H1 (cell line): ENCODE measurements around the gene GAS6. TPM values are rescaled to one million over a fixed set of nuclear protein-coding genes. Genes with fewer than 3 reads are reported as not detected.

Source experiments
- CTCF ChIA-PET: fragments of 300-600 bp; sonication (Branson Sonifier 250); formaldehyde crosslinking; loops from one replicate; lab custom pipeline; 2021; ENCODE audit not compliant: partially characterized antibody; lab: Charles Lee
- POLR2A ChIA-PET: fragments of 300-600 bp; sonication (Branson Sonifier 250); formaldehyde crosslinking; loops from one replicate; lab custom pipeline; 2021; ENCODE audit warnings: inconsistent platforms; ENCODE audit not compliant: partially characterized antibody; lab: Charles Lee
- DNase-seq, 2 experiments: peaks; one replicate each; pipeline versions ENCODE4 v3.0.0 to v3.0.0-alpha.2; 2010 to 2022; ENCODE audit warnings: low spot score in 2 of 2, low read depth in 1 of 2, mixed read lengths in 1 of 2
- FAIRE-seq: peaks from 2 replicates; lab custom pipeline; 2011; peaks lifted over from hg19 to GRCh38; lab: Jason Lieb, UNC
- H2AFZ ChIP-seq: 2 replicates; pipeline ENCODE4 v1.8.1; 2012; ENCODE audit warnings: low read length, inconsistent platforms
- H2AK5ac ChIP-seq: 2 replicates; pipeline ENCODE4 v1.6.1; 2013; ENCODE audit warnings: low read depth, low read length
- H2BK120ac ChIP-seq: replicated peaks from 2 replicates; pipeline ENCODE3; 2013; ENCODE audit warnings: low read depth, low read length, inconsistent platforms
- H2BK12ac ChIP-seq: 2 replicates; pipeline ENCODE4 v1.6.1; 2013; ENCODE audit warnings: low read depth, low read length
- H2BK15ac ChIP-seq: 2 replicates; pipeline ENCODE4 v1.6.1; 2013; ENCODE audit warnings: low read length
- H2BK20ac ChIP-seq: 2 replicates; pipeline ENCODE4 v1.6.1; 2013; ENCODE audit warnings: low read length
- H2BK5ac ChIP-seq: 2 replicates; pipeline ENCODE4 v1.6.1; 2013; ENCODE audit warnings: low read depth, low read length
- H3K14ac ChIP-seq: 2 replicates; pipeline ENCODE4 v1.6.1; 2013; ENCODE audit warnings: inconsistent platforms; ENCODE audit not compliant: insufficient read length
- H3K18ac ChIP-seq: 2 replicates; pipeline ENCODE4 v1.6.1; 2013; ENCODE audit warnings: low read length; ENCODE audit errors: extremely low read depth
- H3K23ac ChIP-seq: 2 replicates; pipeline ENCODE4 v1.6.1; 2013; ENCODE audit warnings: inconsistent platforms; ENCODE audit not compliant: insufficient read length
- H3K23me2 ChIP-seq: 2 replicates; pipeline ENCODE4 v1.6.1; 2013; ENCODE audit warnings: low read depth, low read length
- H3K27ac ChIP-seq: 2 replicates; pipeline ENCODE4 v1.6.1; 2011; ENCODE audit warnings: low read depth, low read length, inconsistent platforms
- H3K27me3 ChIP-seq, 4 experiments: replicated peaks in 1 of 4; 1 replicate in 1 of 4; 2 replicates in 3 of 4; pipeline versions ENCODE4 v1.6.1 to v1.8.1; 2011 to 2013; ENCODE audit warnings: low read length in 3 of 4, mild to moderate bottlenecking in 3 of 4, inconsistent platforms in 2 of 4, mixed read lengths in 2 of 4, moderate library complexity in 1 of 4; ENCODE audit not compliant: control insufficient read depth in 3 of 4, insufficient read depth in 3 of 4; ENCODE audit errors: extremely low read depth in 1 of 4
- H3K36me3 ChIP-seq, 4 experiments: 2 replicates each; pipeline versions ENCODE4 v1.6.1 to v1.8.1; 2011 to 2013; ENCODE audit warnings: mild to moderate bottlenecking in 4 of 4, low read length in 3 of 4, moderate library complexity in 2 of 4, control low read depth in 1 of 4, inconsistent platforms in 1 of 4; ENCODE audit not compliant: insufficient read depth in 4 of 4, control insufficient read depth in 2 of 4
- H3K4ac ChIP-seq: replicated peaks from 2 replicates; pipeline ENCODE3; 2013; ENCODE audit warnings: low read length, low read depth, mixed read lengths, inconsistent platforms; ENCODE audit not compliant: insufficient read length
- H3K4me1 ChIP-seq, 4 experiments: replicated peaks in 1 of 4; 1 replicate in 1 of 4; 2 replicates in 3 of 4; pipeline versions ENCODE4 v1.6.1 to v1.8.1; 2011 to 2013; ENCODE audit warnings: low read length in 3 of 4, inconsistent platforms in 2 of 4, mixed read lengths in 1 of 4; ENCODE audit not compliant: insufficient read depth in 4 of 4, control insufficient read depth in 3 of 4
- H3K4me2 ChIP-seq, 2 experiments: 2 replicates each; pipeline versions ENCODE4 v1.6.1 to v1.8.1; 2011 to 2013; ENCODE audit warnings: low read depth in 2 of 2, low read length in 2 of 2, control low read depth in 1 of 2, inconsistent platforms in 1 of 2, mild to moderate bottlenecking in 1 of 2; ENCODE audit not compliant: insufficient read depth in 1 of 2
- H3K4me3 ChIP-seq, 4 experiments: fragments of 200-600, 300-600 bp in 1 of 4; sonication (generic), shearing (Covaris generic), sonication (Bioruptor Twin) in 1 of 4; 2 replicates each; pipeline versions ENCODE4 v1.5.1 to v1.8.1; 2011 to 2016; ENCODE audit warnings: low read length in 4 of 4, low read depth in 3 of 4, control low read depth in 2 of 4, inconsistent platforms in 2 of 4, mild to moderate bottlenecking in 2 of 4, mixed read lengths in 1 of 4, moderate library complexity in 1 of 4; ENCODE audit not compliant: insufficient read depth in 2 of 4; ENCODE audit errors: extremely low read depth in 1 of 4
- H3K56ac ChIP-seq: replicated peaks from 2 replicates; pipeline ENCODE3; 2013; ENCODE audit warnings: low read depth, mild to moderate bottlenecking, mixed read lengths, low read length, inconsistent platforms; ENCODE audit not compliant: insufficient read length
- H3K79me1 ChIP-seq: 2 replicates; pipeline ENCODE4 v1.6.1; 2013; ENCODE audit warnings: low read depth, low read length, control low read depth
- H3K79me2 ChIP-seq, 2 experiments: 2 replicates each; pipeline versions ENCODE4 v1.6.1 to v1.8.1; 2012 to 2013; ENCODE audit warnings: low read length in 2 of 2, mild to moderate bottlenecking in 2 of 2, inconsistent platforms in 1 of 2; ENCODE audit not compliant: insufficient read depth in 2 of 2, control insufficient read depth in 1 of 2
- H3K9ac ChIP-seq, 4 experiments: replicated peaks in 1 of 4; 1 replicate in 1 of 4; 2 replicates in 3 of 4; pipeline versions ENCODE4 v1.6.1 to v1.8.1; 2011 to 2013; ENCODE audit warnings: low read depth in 3 of 4, low read length in 3 of 4, control low read depth in 2 of 4, mild to moderate bottlenecking in 2 of 4, moderate library complexity in 2 of 4, inconsistent platforms in 1 of 4; ENCODE audit errors: extremely low read depth in 1 of 4
- H3K9me3 ChIP-seq, 2 experiments: 2 replicates each; pipeline versions ENCODE4 v1.6.1 to v1.8.1; 2012 to 2013; ENCODE audit warnings: mild to moderate bottlenecking in 2 of 2, moderate library complexity in 2 of 2, control low read depth in 1 of 2, inconsistent platforms in 1 of 2, low read depth in 1 of 2, low read length in 1 of 2, mixed read lengths in 1 of 2; ENCODE audit not compliant: insufficient read depth in 2 of 2
- H4K20me1 ChIP-seq, 2 experiments: replicated peaks in 1 of 2; 2 replicates each; pipeline versions ENCODE3 to v1.8.1; 2011 to 2013; ENCODE audit warnings: inconsistent platforms in 2 of 2, low read length in 2 of 2, mild to moderate bottlenecking in 1 of 2; ENCODE audit not compliant: insufficient read depth in 2 of 2, control insufficient read depth in 1 of 2
- H4K5ac ChIP-seq: 2 replicates; pipeline ENCODE4 v1.6.1; 2013; ENCODE audit warnings: low read length, low read depth, mixed read lengths, inconsistent platforms; ENCODE audit not compliant: insufficient read length
- H4K8ac ChIP-seq: 2 replicates; pipeline ENCODE4 v1.8.0; 2013; ENCODE audit warnings: mild to moderate bottlenecking, moderate library complexity, low read length, inconsistent platforms; ENCODE audit not compliant: insufficient read depth; ENCODE audit errors: extremely low read depth
- H4K91ac ChIP-seq: replicated peaks from 2 replicates; pipeline ENCODE3; 2013; ENCODE audit warnings: low read length, mixed read lengths, inconsistent platforms; ENCODE audit not compliant: insufficient read length
- ASH2L ChIP-seq: fragments of 200-600, 300-600 bp; sonication (generic); IDR thresholded peaks from one replicate; pipeline ENCODE4 v1.7.1; 2017; ENCODE audit warnings: low read length
- ATF2 ChIP-seq: IDR thresholded peaks from 2 replicates; pipeline ENCODE4 v1.6.1; 2012; ENCODE audit warnings: low read length, inconsistent platforms
- CBX5 ChIP-seq: fragments of 300-800, 300-1000 bp; sonication (generic); IDR thresholded peaks from 2 replicates; pipeline ENCODE4 v1.7.1; 2016; ENCODE audit warnings: antibody characterized with exemption, low read length, low read depth
- CTBP2 ChIP-seq: IDR thresholded peaks from 2 replicates; pipeline ENCODE4 v1.7.0; 2011; ENCODE audit warnings: borderline replicate concordance, mild to moderate bottlenecking, moderate library complexity, mixed read lengths, low read length; ENCODE audit not compliant: insufficient read depth, insufficient read length
- HDAC6 ChIP-seq: IDR thresholded peaks from one replicate; pipeline ENCODE4 v1.7.1; 2012; ENCODE audit warnings: low read depth, mild to moderate bottlenecking, inconsistent platforms, low read length, moderate library complexity
- JUND ChIP-seq: IDR thresholded peaks from 2 replicates; pipeline ENCODE4 v1.6.1; 2011; ENCODE audit warnings: mild to moderate bottlenecking, improper control_type of control experiment, low read length
- KDM5A ChIP-seq: fragments of 200-600 bp; IDR thresholded peaks from 2 replicates; pipeline ENCODE4 v1.7.1; 2012; ENCODE audit warnings: mild to moderate bottlenecking, low read length, inconsistent platforms, mixed read lengths
- POU5F1 ChIP-seq: IDR thresholded peaks from 2 replicates; pipeline ENCODE4 v1.6.1; 2011; ENCODE audit warnings: low read depth, mild to moderate bottlenecking, low read length, moderate library complexity
- SIRT6 ChIP-seq: IDR thresholded peaks from one replicate; pipeline ENCODE4 v1.7.1; 2012; ENCODE audit warnings: low read length, inconsistent platforms
- SP1 ChIP-seq: IDR thresholded peaks from 2 replicates; pipeline ENCODE4 v1.6.1; 2011; ENCODE audit warnings: low read depth, low read length
- TBP ChIP-seq: IDR thresholded peaks from 2 replicates; pipeline ENCODE4 v1.6.1; 2011; ENCODE audit warnings: low read depth, low read length, improper control_type of control experiment
- TCF12 ChIP-seq: IDR thresholded peaks from 2 replicates; pipeline ENCODE4 v1.6.1; 2011; ENCODE audit warnings: low read depth, mild to moderate bottlenecking, low read length
- WGBS, 2 experiments: shearing (Covaris generic) in 1 of 2; methylation state at CpG; one replicate each; pipeline versions ENCODE4 v1.1.6 to v1.1.7; 2013 to 2015; ENCODE audit warnings: low lambda C conversion rate in 2 of 2, mixed read lengths in 2 of 2, inconsistent platforms in 1 of 2, low coverage in 1 of 2, missing lambda C conversion rate in 1 of 2; ENCODE audit not compliant: insufficient replicate concordance in 2 of 2, insufficient coverage in 1 of 2, insufficient read length in 1 of 2; ENCODE audit errors: extremely low coverage in 1 of 2, missing lambda C conversion rate in 1 of 2; 5-methylcytosine and 5-hydroxymethylcytosine counted together
- polyA plus RNA-seq, 7 experiments: library from polyadenylated mRNA; depleted of rRNA in 3 of 7; stranded (reverse) in 5 of 7; unstranded in 2 of 7; fragments of >200 nt in 5 of 7; fragments of 200-250 nt in 2 of 7; gene quantifications; 1 replicate in 5 of 7; 2 replicates in 1 of 7; 4 replicates in 1 of 7; pipeline versions ENCODE4 v1.2.1 to v1.2.3, GENCODE V29; 2011 to 2013; ENCODE audit warnings: missing spikeins in 2 of 7, mixed read lengths in 2 of 7
- total RNA-seq: library from RNA; stranded (reverse); fragmentation: NEBNext Ultra II Directional; extraction: Animal tissue kit (Norgen Biotek cat#: 25700); gene quantifications from 2 replicates; pipeline ENCODE4 v1.2.1, GENCODE V29; 2021

Gene GAS6
- total and polyA plus RNA-seq, 2 of the 8 experiments (the other 6 are each of a cell fraction or from before 2014, with no cell fraction given) = 18.6 to 31.0 TPM

GRCh38 chr13:113804017-113804702 is 59.7 kb downstream of the GAS6 start:
- H3K14ac ChIP-seq = no peak overlapping the region
- DNase-seq (no peak), FAIRE-seq (no peak)
- no peaks in the 10 kb centered on the region for H3K79me2 ChIP-seq
- H2BK5ac ChIP-seq = no peak overlapping the region
- no peak overlapping the region for H3K23ac ChIP-seq
- no peak overlapping the region for H3K27ac ChIP-seq
- H2BK120ac ChIP-seq = no peak overlapping the region
- H3K18ac ChIP-seq = no peak overlapping the region
- H4K91ac ChIP-seq = no peak overlapping the region
- no peak overlapping the region for H2BK20ac ChIP-seq
- H2BK15ac ChIP-seq = no peak overlapping the region
- H3K36me3 ChIP-seq = no peaks in the 10 kb centered on the region
- no peak overlapping the region for H3K4ac ChIP-seq
- ChIA-PET POLR2A (interaction anchor here (0.7 to 1.5 kb wide), 2 partner anchors 9 to 189 kb away, joined by 4 to 5 read pairs; no protein-coding TSS in a partner anchor), CTCF (interaction anchor here (0.6 to 3.8 kb wide), 12 partner anchors 10 to 245 kb away, joined by 3 to 32 read pairs (median 3); no protein-coding TSS in a partner anchor)
- H3K4me2 ChIP-seq = no peak overlapping the region
- H3K27me3 ChIP-seq = no peaks in the 10 kb centered on the region
- 94% methylated on average over 27 of the region's 34 CpGs; no CpG with 5 or more reads in 1 of the 2 experiments for WGBS, 2 experiments
- no peak overlapping the region for H3K9ac ChIP-seq
- no peaks in the 10 kb centered on the region for H3K79me1 ChIP-seq
- no peaks in the 10 kb centered on the region for H4K20me1 ChIP-seq
- no peak overlapping the region for H3K4me3 ChIP-seq
- no peak overlapping the region for H4K5ac ChIP-seq
- H2BK12ac ChIP-seq = no peak overlapping the region
- peaks cover 0 to 8% (median 6%) of the 10 kb centered on the region in 4 experiments; a peak in 4 of 7 replicates for H3K4me1 ChIP-seq
- no peak overlapping the region for H2AFZ ChIP-seq
- H4K8ac ChIP-seq = 0 out of 2 replicates have a peak overlapping the region, but pooled peaks have one; percentile 51
- H3K56ac ChIP-seq = no peak overlapping the region
- H3K9me3 ChIP-seq = peaks cover 5 to 6% of the 10 kb centered on the region in 2 experiments; a peak in 2 of 4 replicates
- H3K23me2 ChIP-seq = no peaks in the 10 kb centered on the region
- no peak overlapping the region for H2AK5ac ChIP-seq
- TF ChIP-seq JUND (no peak), TBP (no peak), TCF12 (no peak), CBX5 (no peak), CTBP2 (no peak), HDAC6 (no peak), KDM5A (no peak), POU5F1 (no peak), SP1 (no peak), SIRT6 (no peak), ATF2 (no peak), ASH2L (no peak)
